H1 (cell line): Measurements from ENCODE around the gene MTURN. TPM values are rescaled to one million over a fixed set of nuclear protein-coding genes. Genes with fewer than 3 reads are reported as not detected.
A peak's percentile ranks its signal among the peaks of the same experiment; 100 is the strongest.

Experiments
- CTCF ChIA-PET: fragments of 300-600 bp; sonication (Branson Sonifier 250); formaldehyde crosslinking; loops from one replicate; lab custom pipeline; 2021; ENCODE audit not compliant: partially characterized antibody; lab: Charles Lee
- POLR2A ChIA-PET: fragments of 300-600 bp; sonication (Branson Sonifier 250); formaldehyde crosslinking; loops from one replicate; lab custom pipeline; 2021; ENCODE audit warnings: inconsistent platforms; ENCODE audit not compliant: partially characterized antibody; lab: Charles Lee
- DNase-seq, 2 experiments: peaks; one replicate each; pipeline versions ENCODE4 v3.0.0 to v3.0.0-alpha.2; 2010 to 2022; ENCODE audit warnings: low spot score in 2 of 2, low read depth in 1 of 2, mixed read lengths in 1 of 2
- FAIRE-seq: peaks from 2 replicates; lab custom pipeline; 2011; peaks lifted over from hg19 to GRCh38; lab: Jason Lieb, UNC
- H2AFZ ChIP-seq: 2 replicates; pipeline ENCODE4 v1.8.1; 2012; ENCODE audit warnings: low read length, inconsistent platforms
- H2AK5ac ChIP-seq: 2 replicates; pipeline ENCODE4 v1.6.1; 2013; ENCODE audit warnings: low read depth, low read length
- H2BK120ac ChIP-seq: replicated peaks from 2 replicates; pipeline ENCODE3; 2013; ENCODE audit warnings: low read depth, low read length, inconsistent platforms
- H2BK12ac ChIP-seq: 2 replicates; pipeline ENCODE4 v1.6.1; 2013; ENCODE audit warnings: low read depth, low read length
- H2BK15ac ChIP-seq: 2 replicates; pipeline ENCODE4 v1.6.1; 2013; ENCODE audit warnings: low read length
- H2BK20ac ChIP-seq: 2 replicates; pipeline ENCODE4 v1.6.1; 2013; ENCODE audit warnings: low read length
- H2BK5ac ChIP-seq: 2 replicates; pipeline ENCODE4 v1.6.1; 2013; ENCODE audit warnings: low read depth, low read length
- H3K14ac ChIP-seq: 2 replicates; pipeline ENCODE4 v1.6.1; 2013; ENCODE audit warnings: inconsistent platforms; ENCODE audit not compliant: insufficient read length
- H3K18ac ChIP-seq: 2 replicates; pipeline ENCODE4 v1.6.1; 2013; ENCODE audit warnings: low read length; ENCODE audit errors: extremely low read depth
- H3K23ac ChIP-seq: 2 replicates; pipeline ENCODE4 v1.6.1; 2013; ENCODE audit warnings: inconsistent platforms; ENCODE audit not compliant: insufficient read length
- H3K23me2 ChIP-seq: 2 replicates; pipeline ENCODE4 v1.6.1; 2013; ENCODE audit warnings: low read depth, low read length
- H3K27ac ChIP-seq: 2 replicates; pipeline ENCODE4 v1.6.1; 2011; ENCODE audit warnings: low read depth, low read length, inconsistent platforms
- H3K27me3 ChIP-seq, 4 experiments: replicated peaks in 1 of 4; 1 replicate in 1 of 4; 2 replicates in 3 of 4; pipeline versions ENCODE4 v1.6.1 to v1.8.1; 2011 to 2013; ENCODE audit warnings: low read length in 3 of 4, mild to moderate bottlenecking in 3 of 4, inconsistent platforms in 2 of 4, mixed read lengths in 2 of 4, moderate library complexity in 1 of 4; ENCODE audit not compliant: control insufficient read depth in 3 of 4, insufficient read depth in 3 of 4; ENCODE audit errors: extremely low read depth in 1 of 4
- H3K36me3 ChIP-seq, 4 experiments: 2 replicates each; pipeline versions ENCODE4 v1.6.1 to v1.8.1; 2011 to 2013; ENCODE audit warnings: mild to moderate bottlenecking in 4 of 4, low read length in 3 of 4, moderate library complexity in 2 of 4, control low read depth in 1 of 4, inconsistent platforms in 1 of 4; ENCODE audit not compliant: insufficient read depth in 4 of 4, control insufficient read depth in 2 of 4
- H3K4ac ChIP-seq: replicated peaks from 2 replicates; pipeline ENCODE3; 2013; ENCODE audit warnings: low read length, low read depth, mixed read lengths, inconsistent platforms; ENCODE audit not compliant: insufficient read length
- H3K4me1 ChIP-seq, 4 experiments: replicated peaks in 1 of 4; 1 replicate in 1 of 4; 2 replicates in 3 of 4; pipeline versions ENCODE4 v1.6.1 to v1.8.1; 2011 to 2013; ENCODE audit warnings: low read length in 3 of 4, inconsistent platforms in 2 of 4, mixed read lengths in 1 of 4; ENCODE audit not compliant: insufficient read depth in 4 of 4, control insufficient read depth in 3 of 4
- H3K4me2 ChIP-seq, 2 experiments: 2 replicates each; pipeline versions ENCODE4 v1.6.1 to v1.8.1; 2011 to 2013; ENCODE audit warnings: low read depth in 2 of 2, low read length in 2 of 2, control low read depth in 1 of 2, inconsistent platforms in 1 of 2, mild to moderate bottlenecking in 1 of 2; ENCODE audit not compliant: insufficient read depth in 1 of 2
- H3K4me3 ChIP-seq, 4 experiments: fragments of 200-600, 300-600 bp in 1 of 4; sonication (generic), shearing (Covaris generic), sonication (Bioruptor Twin) in 1 of 4; 2 replicates each; pipeline versions ENCODE4 v1.5.1 to v1.8.1; 2011 to 2016; ENCODE audit warnings: low read length in 4 of 4, low read depth in 3 of 4, control low read depth in 2 of 4, inconsistent platforms in 2 of 4, mild to moderate bottlenecking in 2 of 4, mixed read lengths in 1 of 4, moderate library complexity in 1 of 4; ENCODE audit not compliant: insufficient read depth in 2 of 4; ENCODE audit errors: extremely low read depth in 1 of 4
- H3K56ac ChIP-seq: replicated peaks from 2 replicates; pipeline ENCODE3; 2013; ENCODE audit warnings: low read depth, mild to moderate bottlenecking, mixed read lengths, low read length, inconsistent platforms; ENCODE audit not compliant: insufficient read length
- H3K79me1 ChIP-seq: 2 replicates; pipeline ENCODE4 v1.6.1; 2013; ENCODE audit warnings: low read depth, low read length, control low read depth
- H3K79me2 ChIP-seq, 2 experiments: 2 replicates each; pipeline versions ENCODE4 v1.6.1 to v1.8.1; 2012 to 2013; ENCODE audit warnings: low read length in 2 of 2, mild to moderate bottlenecking in 2 of 2, inconsistent platforms in 1 of 2; ENCODE audit not compliant: insufficient read depth in 2 of 2, control insufficient read depth in 1 of 2
- H3K9ac ChIP-seq, 4 experiments: replicated peaks in 1 of 4; 1 replicate in 1 of 4; 2 replicates in 3 of 4; pipeline versions ENCODE4 v1.6.1 to v1.8.1; 2011 to 2013; ENCODE audit warnings: low read depth in 3 of 4, low read length in 3 of 4, control low read depth in 2 of 4, mild to moderate bottlenecking in 2 of 4, moderate library complexity in 2 of 4, inconsistent platforms in 1 of 4; ENCODE audit errors: extremely low read depth in 1 of 4
- H3K9me3 ChIP-seq, 2 experiments: 2 replicates each; pipeline versions ENCODE4 v1.6.1 to v1.8.1; 2012 to 2013; ENCODE audit warnings: mild to moderate bottlenecking in 2 of 2, moderate library complexity in 2 of 2, control low read depth in 1 of 2, inconsistent platforms in 1 of 2, low read depth in 1 of 2, low read length in 1 of 2, mixed read lengths in 1 of 2; ENCODE audit not compliant: insufficient read depth in 2 of 2
- H4K20me1 ChIP-seq, 2 experiments: replicated peaks in 1 of 2; 2 replicates each; pipeline versions ENCODE3 to v1.8.1; 2011 to 2013; ENCODE audit warnings: inconsistent platforms in 2 of 2, low read length in 2 of 2, mild to moderate bottlenecking in 1 of 2; ENCODE audit not compliant: insufficient read depth in 2 of 2, control insufficient read depth in 1 of 2
- H4K5ac ChIP-seq: 2 replicates; pipeline ENCODE4 v1.6.1; 2013; ENCODE audit warnings: low read length, low read depth, mixed read lengths, inconsistent platforms; ENCODE audit not compliant: insufficient read length
- H4K8ac ChIP-seq: 2 replicates; pipeline ENCODE4 v1.8.0; 2013; ENCODE audit warnings: mild to moderate bottlenecking, moderate library complexity, low read length, inconsistent platforms; ENCODE audit not compliant: insufficient read depth; ENCODE audit errors: extremely low read depth
- H4K91ac ChIP-seq: replicated peaks from 2 replicates; pipeline ENCODE3; 2013; ENCODE audit warnings: low read length, mixed read lengths, inconsistent platforms; ENCODE audit not compliant: insufficient read length
- YY1 ChIP-seq: IDR thresholded peaks from 2 replicates; pipeline ENCODE4 v1.6.1; 2011; ENCODE audit warnings: low read depth, mild to moderate bottlenecking, low read length
- WGBS, 2 experiments: shearing (Covaris generic) in 1 of 2; methylation state at CpG; one replicate each; pipeline versions ENCODE4 v1.1.6 to v1.1.7; 2013 to 2015; ENCODE audit warnings: low lambda C conversion rate in 2 of 2, mixed read lengths in 2 of 2, inconsistent platforms in 1 of 2, low coverage in 1 of 2, missing lambda C conversion rate in 1 of 2; ENCODE audit not compliant: insufficient replicate concordance in 2 of 2, insufficient coverage in 1 of 2, insufficient read length in 1 of 2; ENCODE audit errors: extremely low coverage in 1 of 2, missing lambda C conversion rate in 1 of 2; 5-methylcytosine and 5-hydroxymethylcytosine counted together
- polyA plus RNA-seq, 7 experiments: library from polyadenylated mRNA; depleted of rRNA in 3 of 7; stranded (reverse) in 5 of 7; unstranded in 2 of 7; fragments of >200 nt in 5 of 7; fragments of 200-250 nt in 2 of 7; gene quantifications; 1 replicate in 5 of 7; 2 replicates in 1 of 7; 4 replicates in 1 of 7; pipeline versions ENCODE4 v1.2.1 to v1.2.3, GENCODE V29; 2011 to 2013; ENCODE audit warnings: missing spikeins in 2 of 7, mixed read lengths in 2 of 7
- total RNA-seq: library from RNA; stranded (reverse); fragmentation: NEBNext Ultra II Directional; extraction: Animal tissue kit (Norgen Biotek cat#: 25700); gene quantifications from 2 replicates; pipeline ENCODE4 v1.2.1, GENCODE V29; 2021

MTURN gene
- total and polyA plus RNA-seq, 2 of the 8 experiments (the other 6 are each of a cell fraction or from before 2014, with no cell fraction given): 2.6 to 5.8 TPM

DNA sequence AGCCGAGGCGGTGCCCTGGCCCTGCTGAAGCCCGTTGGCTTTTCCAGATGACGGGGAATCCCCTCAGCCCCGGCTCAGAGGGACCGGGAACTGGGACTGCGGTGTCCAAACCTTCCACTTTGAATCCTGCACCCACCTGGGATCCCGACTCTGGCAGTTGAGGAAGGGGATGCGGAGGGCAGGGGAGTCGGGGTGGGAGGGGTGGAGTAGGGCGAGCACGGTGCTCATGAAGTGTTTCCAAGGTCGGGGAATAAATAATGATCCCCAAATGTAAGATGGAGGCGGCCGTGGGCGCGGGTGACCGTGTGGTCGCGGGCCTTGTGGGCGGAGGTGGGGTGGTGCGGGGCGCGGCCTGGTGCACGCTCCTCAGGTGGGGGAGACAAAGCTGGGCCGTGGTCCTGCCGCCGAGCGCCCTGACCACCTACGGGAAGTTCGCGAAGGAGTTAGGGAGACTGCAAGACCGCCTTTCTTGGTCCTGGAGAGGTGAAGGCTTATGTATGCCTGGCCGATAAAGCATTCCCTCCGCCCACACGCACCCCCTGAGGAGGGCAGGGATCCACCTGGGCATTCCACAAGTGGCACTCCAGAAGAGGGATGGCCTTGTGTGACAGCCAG is 1.4 kb downstream of the MTURN start:
- Histone ChIP-seq H3K18ac (no peak overlapping the region), H3K79me2 (no peaks in the 10 kb centered on the region; a peak in 1 of 4 replicates), H4K20me1 (peaks cover 0 to 5% of the 10 kb centered on the region in 2 experiments), H3K4me3 (peak overlapping the region; percentile 51 to 86 (median 70)), H3K14ac (no peak overlapping the region), H3K23ac (no peak overlapping the region), H3K23me2 (peaks cover 11% of the 10 kb centered on the region), H3K4me2 (peak overlapping the region; percentile 77 to 93), H4K5ac (no peak overlapping the region), H4K91ac (no peak overlapping the region), H2BK20ac (no peak overlapping the region), H3K79me1 (no peaks in the 10 kb centered on the region), H2AK5ac (no peak overlapping the region; the same call in 1 of the 2 replicates), H2BK120ac (no peak overlapping the region), H3K27me3 (peaks cover 3 to 19% (median 16%) of the 10 kb centered on the region in 4 experiments), H3K56ac (no peak overlapping the region), H4K8ac (no peak overlapping the region), H2BK15ac (no peak overlapping the region), H2BK12ac (no peak overlapping the region), H2AFZ (0 out of 2 replicates have a peak overlapping the region, but pooled peaks have one; percentile 2), H3K9me3 (no peaks in the 10 kb centered on the region), H3K4ac (no peak overlapping the region), H3K27ac (no peak overlapping the region), H3K4me1 (peaks cover 0 to 4% (median 3%) of the 10 kb centered on the region in 4 experiments; a peak in 3 of 7 replicates), H2BK5ac (no peak overlapping the region), H3K9ac (peak overlapping the region in 3 of 4 experiments; percentile 48 to 60 (median 55); a peak in 5 of 7 replicates), H3K36me3 (no peaks in the 10 kb centered on the region)
- FAIRE-seq (no peak), DNase-seq (peak in 1 of 2 experiments; percentile 67)
- ChIA-PET POLR2A (interaction anchor here (1.3 to 1.6 kb wide), 3 partner anchors 10 to 14 kb away, joined by 4 read pairs; no protein-coding TSS in a partner anchor), CTCF (interaction anchor here (1.2 kb wide), 2 partner anchors 19 to 62 kb away, joined by 3 to 4 read pairs; no protein-coding TSS in a partner anchor)
- WGBS, 2 experiments: 4% methylated on average over 31 of the region's 36 CpGs; no CpG with 5 or more reads in 1 of the 2 experiments
- 0 out of 2 replicates have a peak, but pooled peaks have one; percentile 23 for TF ChIP-seq YY1
